H9 (cell line): ENCODE results near the gene HSD17B8. TPM values are rescaled to one million over a fixed set of nuclear protein-coding genes. Genes with fewer than 3 reads are reported as not detected.

Source experiments
- DNase-seq: peaks from one replicate; pipeline ENCODE4 v3.0.0-alpha.2; 2017
- H2AFZ ChIP-seq: one replicate; pipeline ENCODE4 v1.6.1; 2013; ENCODE audit warnings: mild to moderate bottlenecking, low read length, control low read depth, moderate library complexity
- H2AK5ac ChIP-seq: 2 replicates; pipeline ENCODE4 v1.6.1; 2013; ENCODE audit warnings: low read length, control low read depth, mixed read lengths; ENCODE audit not compliant: insufficient read length
- H2BK120ac ChIP-seq: one replicate; pipeline ENCODE4 v1.6.1; 2013; ENCODE audit warnings: low read depth, mild to moderate bottlenecking, low read length, control low read depth, inconsistent platforms; ENCODE audit not compliant: poor library complexity, severe bottlenecking
- H2BK12ac ChIP-seq: 2 replicates; pipeline ENCODE4 v1.6.1; 2013; ENCODE audit warnings: low read length, control low read depth, mixed read lengths, low read depth; ENCODE audit not compliant: insufficient read length
- H2BK15ac ChIP-seq: 2 replicates; pipeline ENCODE4 v1.6.1; 2013; ENCODE audit warnings: low read depth, low read length, control low read depth
- H2BK20ac ChIP-seq: one replicate; pipeline ENCODE4 v1.6.1; 2013; ENCODE audit warnings: low read depth, mild to moderate bottlenecking, low read length, control low read depth, inconsistent platforms; ENCODE audit not compliant: poor library complexity, severe bottlenecking
- H2BK5ac ChIP-seq: 2 replicates; pipeline ENCODE4 v1.6.1; 2013; ENCODE audit warnings: low read length, control low read depth, mixed read lengths; ENCODE audit not compliant: insufficient read length
- H3K14ac ChIP-seq: 2 replicates; pipeline ENCODE4 v1.6.1; 2013; ENCODE audit warnings: low read length, control low read depth; ENCODE audit not compliant: insufficient read depth
- H3K18ac ChIP-seq: 2 replicates; pipeline ENCODE4 v1.6.1; 2013; ENCODE audit warnings: low read depth, mild to moderate bottlenecking, mixed read lengths, low read length, control low read depth; ENCODE audit not compliant: insufficient read length
- H3K23ac ChIP-seq: 2 replicates; pipeline ENCODE4 v1.6.1; 2013; ENCODE audit warnings: low read length, control low read depth, mixed read lengths, low read depth; ENCODE audit not compliant: insufficient read length
- H3K23me2 ChIP-seq: 2 replicates; pipeline ENCODE4 v1.6.1; 2013; ENCODE audit warnings: low read depth, mild to moderate bottlenecking, mixed read lengths, low read length, control low read depth; ENCODE audit not compliant: insufficient read length, poor library complexity, severe bottlenecking
- H3K27ac ChIP-seq: 2 replicates; pipeline ENCODE4 v1.5.1; 2013; ENCODE audit warnings: low read length, control low read depth, mixed read lengths, low read depth; ENCODE audit not compliant: insufficient read length
- H3K27me3 ChIP-seq: 2 replicates; pipeline ENCODE4 v1.6.1; 2013; ENCODE audit warnings: low read length, control low read depth, inconsistent platforms; ENCODE audit not compliant: insufficient read depth
- H3K4ac ChIP-seq: 2 replicates; pipeline ENCODE4 v1.6.1; 2013; ENCODE audit warnings: low read depth, mild to moderate bottlenecking, control low read depth, inconsistent platforms, low read length, moderate library complexity
- H3K4me1 ChIP-seq: 2 replicates; pipeline ENCODE4 v1.6.1; 2013; ENCODE audit warnings: low read length, control low read depth, inconsistent platforms; ENCODE audit not compliant: insufficient read depth
- H3K4me2 ChIP-seq: 2 replicates; pipeline ENCODE4 v1.6.1; 2013; ENCODE audit warnings: low read length, control low read depth, mixed read lengths; ENCODE audit not compliant: insufficient read length, insufficient read depth
- H3K56ac ChIP-seq: 2 replicates; pipeline ENCODE4 v1.6.1; 2013; ENCODE audit warnings: low read depth, mild to moderate bottlenecking, mixed read lengths, low read length, control low read depth; ENCODE audit not compliant: insufficient read length
- H3K79me1 ChIP-seq: 2 replicates; pipeline ENCODE4 v1.6.1; 2013; ENCODE audit warnings: low read depth, mild to moderate bottlenecking, moderate library complexity, low read length, control low read depth, inconsistent platforms; ENCODE audit not compliant: insufficient read depth, poor library complexity, severe bottlenecking
- H3K79me2 ChIP-seq: 2 replicates; pipeline ENCODE4 v1.6.1; 2013; ENCODE audit warnings: low read length, control low read depth, inconsistent platforms; ENCODE audit not compliant: insufficient read depth
- H3K9ac ChIP-seq: 2 replicates; pipeline ENCODE4 v1.6.1; 2013; ENCODE audit warnings: low read length, control low read depth, mixed read lengths; ENCODE audit not compliant: insufficient read length; ENCODE audit errors: extremely low read depth
- H3K9me3 ChIP-seq: one replicate; pipeline ENCODE4 v1.6.1; 2013; ENCODE audit warnings: low read depth, low read length, inconsistent platforms; ENCODE audit not compliant: control insufficient read depth
- H3T11ph ChIP-seq: one replicate; pipeline ENCODE4 v1.6.1; 2013; ENCODE audit warnings: mild to moderate bottlenecking, low read length, control low read depth, inconsistent platforms
- H4K20me1 ChIP-seq: one replicate; pipeline ENCODE4 v1.6.1; 2013; ENCODE audit not compliant: control insufficient read depth, insufficient read length, insufficient read depth
- H4K5ac ChIP-seq: 2 replicates; pipeline ENCODE4 v1.6.1; 2013; ENCODE audit warnings: low read depth, mild to moderate bottlenecking, mixed read lengths, low read length, control low read depth; ENCODE audit not compliant: insufficient read length
- H4K8ac ChIP-seq: replicated peaks from 2 replicates; pipeline ENCODE4 v1.6.1; 2013; ENCODE audit warnings: low read length, control low read depth, mixed read lengths, low read depth; ENCODE audit not compliant: insufficient read length
- H4K91ac ChIP-seq: 2 replicates; pipeline ENCODE4 v1.6.1; 2013; ENCODE audit warnings: low read depth, mild to moderate bottlenecking, moderate library complexity, mixed read lengths, low read length, control low read depth; ENCODE audit not compliant: insufficient read length
- H3K27ac Mint-ChIP-seq, 3 experiments: 2 replicates in 2 of 3; 3 replicates in 1 of 3; pipeline ENCODE4 v1.8.0; 2020 to 2021; ENCODE audit warnings: mixed read lengths in 3 of 3, mild to moderate bottlenecking in 1 of 3, moderate library complexity in 1 of 3
- H3K27me3 Mint-ChIP-seq: 2 replicates; pipeline ENCODE4 v1.8.0; 2021; ENCODE audit warnings: low read depth, mild to moderate bottlenecking, moderate library complexity, mixed read lengths
- H3K36me3 Mint-ChIP-seq, 3 experiments: 2 replicates in 2 of 3; 3 replicates in 1 of 3; pipeline ENCODE4 v1.8.0; 2020 to 2021; ENCODE audit warnings: low read depth in 3 of 3, mixed read lengths in 3 of 3; ENCODE audit not compliant: insufficient read depth in 1 of 3
- H3K4me1 Mint-ChIP-seq, 2 experiments: 2 replicates each; pipeline ENCODE4 v1.8.0; 2020; ENCODE audit warnings: mixed read lengths in 2 of 2
- H3K4me3 Mint-ChIP-seq, 2 experiments: 2 replicates in 1 of 2; 3 replicates in 1 of 2; pipeline ENCODE4 v1.8.0; 2020 to 2021; ENCODE audit warnings: mild to moderate bottlenecking in 2 of 2, mixed read lengths in 2 of 2, moderate library complexity in 1 of 2
- H3K9me3 Mint-ChIP-seq, 2 experiments: 2 replicates in 1 of 2; 3 replicates in 1 of 2; pipeline ENCODE4 v1.8.0; 2020; ENCODE audit warnings: mild to moderate bottlenecking in 2 of 2, mixed read lengths in 2 of 2, moderate library complexity in 1 of 2
- CTCF ChIP-seq: fragments of 200-600 bp; sonication (generic); conservative IDR thresholded peaks from 3 replicates; pipeline ENCODE4 v1.8.0; 2021; ENCODE audit warnings: antibody characterized with exemption, mild to moderate bottlenecking
- WGBS: extraction: QIAGEN DNeasy Blood & Tissue Kit; methylation state at CpG from one replicate; pipeline ENCODE4 v1.1.7; 2013; ENCODE audit warnings: missing lambda C conversion rate, low lambda C conversion rate, mixed read lengths; ENCODE audit not compliant: insufficient read length; ENCODE audit errors: extremely low coverage; 5-methylcytosine and 5-hydroxymethylcytosine counted together
- total RNA-seq: library from RNA; stranded (reverse); gene quantifications from 2 replicates; pipeline ENCODE4 v1.2.1, GENCODE V29; 2021

The HSD17B8 gene
- total RNA-seq, 1 experiment from 2014 or later = 7.1 TPM

- no peaks in the 10 kb centered on the region for H3K27me3 ChIP-seq
- H2AFZ ChIP-seq = no peak overlapping the region
- H3K56ac ChIP-seq = no peak overlapping the region
- no peak overlapping the region for H3K23ac ChIP-seq
- no peaks in the 10 kb centered on the region for H3K79me1 ChIP-seq
- H2AK5ac ChIP-seq = no peak overlapping the region
- H3K9me3 ChIP-seq = no peaks in the 10 kb centered on the region
- H2BK120ac ChIP-seq = no peak overlapping the region
- no peak for TF ChIP-seq CTCF
- H3K14ac ChIP-seq = 0 out of 2 replicates have a peak overlapping the region, but pooled peaks have one; percentile 87
- H3K23me2 ChIP-seq = peaks cover 9% of the 10 kb centered on the region
- DNase-seq = no peak
- no peak overlapping the region for H3K18ac ChIP-seq
- H3K4ac ChIP-seq = no peak overlapping the region
- no peak overlapping the region for H2BK20ac ChIP-seq
- no peak overlapping the region for H4K91ac ChIP-seq
- no peak overlapping the region for H2BK5ac ChIP-seq
- no peaks in the 10 kb centered on the region; a peak in 1 of 5 replicates for H3K9me3 Mint-ChIP-seq
- peak overlapping the region; percentile 42 to 89 (median 75); a peak in 5 of 7 replicates for H3K27ac Mint-ChIP-seq
- no peak overlapping the region for H4K5ac ChIP-seq
- H3K27ac ChIP-seq = no peak overlapping the region
- peak overlapping the region; percentile 86 for H3K4me2 ChIP-seq
- H3K4me1 Mint-ChIP-seq = peaks cover 34 to 44% of the 10 kb centered on the region in 2 experiments
- H3T11ph ChIP-seq = no peak overlapping the region
- H3K4me3 Mint-ChIP-seq = peak overlapping the region; percentile 96 to 99
- H3K27me3 Mint-ChIP-seq = no peaks in the 10 kb centered on the region
- H2BK12ac ChIP-seq = no peak overlapping the region
- H3K4me1 ChIP-seq = peaks cover 9% of the 10 kb centered on the region; the same call in 1 of the 2 replicates
- H2BK15ac ChIP-seq = no peak overlapping the region
- peaks cover 4% of the 10 kb centered on the region; the same call in 1 of the 2 replicates for H3K79me2 ChIP-seq
- no peaks in the 10 kb centered on the region for H4K20me1 ChIP-seq
- H3K36me3 Mint-ChIP-seq = peaks cover 38 to 56% (median 46%) of the 10 kb centered on the region in 3 experiments
- H4K8ac ChIP-seq = no peak overlapping the region
- no CpG with 5 or more reads among the region's 26 CpGs for WGBS
- peak overlapping the region; percentile 73 for H3K9ac ChIP-seq
Observed at GRCh38 chr6:33199687-33200218, 4.7 kb upstream of the HSD17B8 start.
